IPS-20b (cell line): Measurements from ENCODE around the gene PSD4.

ENCODE experiments used
- H3K27ac ChIP-seq: one replicate; pipeline ENCODE4 v1.5.1; 2013; ENCODE audit warnings: low read length
- H3K27me3 ChIP-seq: 2 replicates; pipeline ENCODE4 v1.6.1; 2013; ENCODE audit warnings: mild to moderate bottlenecking, low read length, inconsistent platforms; ENCODE audit not compliant: insufficient read depth
- H3K36me3 ChIP-seq: 2 replicates; pipeline ENCODE4 v1.6.1; 2013; ENCODE audit warnings: low read depth, mild to moderate bottlenecking, inconsistent platforms, low read length, moderate library complexity; ENCODE audit not compliant: insufficient read depth
- H3K4me1 ChIP-seq: 2 replicates; pipeline ENCODE4 v1.6.1; 2013; ENCODE audit warnings: mild to moderate bottlenecking, control low read depth, inconsistent platforms, low read length, moderate library complexity; ENCODE audit not compliant: insufficient read depth
- H3K4me3 ChIP-seq: 2 replicates; pipeline ENCODE4 v1.5.1; 2013; ENCODE audit warnings: mild to moderate bottlenecking, low read length, inconsistent platforms
- H3K9ac ChIP-seq: 2 replicates; pipeline ENCODE4 v1.6.1; 2013; ENCODE audit warnings: low read depth, mild to moderate bottlenecking, inconsistent platforms, low read length, moderate library complexity
- H3K9me3 ChIP-seq: 2 replicates; pipeline ENCODE4 v1.6.1; 2013; ENCODE audit warnings: mild to moderate bottlenecking, low read depth, low read length, inconsistent platforms; ENCODE audit not compliant: insufficient read depth

Gene PSD4

GRCh38 chr2:113183264-113183663 is 9.5 kb downstream of the PSD4 start:
- H3K4me1 ChIP-seq, result no peaks in the 10 kb centered on the region
- no peaks in the 10 kb centered on the region for H3K9me3 ChIP-seq
- H3K36me3 ChIP-seq, result no peaks in the 10 kb centered on the region
- H3K9ac ChIP-seq, result no peak overlapping the region
- no peaks in the 10 kb centered on the region for H3K27me3 ChIP-seq
- H3K4me3 ChIP-seq, result no peak overlapping the region
- H3K27ac ChIP-seq, result no peak overlapping the region

- H3K36me3 ChIP-seq, result no peaks in the 10 kb centered on the region
- H3K27ac ChIP-seq, result no peak overlapping the region
- H3K9me3 ChIP-seq, result no peaks in the 10 kb centered on the region
- no peak overlapping the region for H3K4me3 ChIP-seq
- no peaks in the 10 kb centered on the region for H3K4me1 ChIP-seq
- no peaks in the 10 kb centered on the region for H3K27me3 ChIP-seq
- H3K9ac ChIP-seq, result no peak overlapping the region
Observed at GRCh38 chr2:113183703-113184102, 9.9 kb downstream of the PSD4 start.

- Histone ChIP-seq H3K4me3 (no peak overlapping the region), H3K4me1 (no peaks in the 10 kb centered on the region), H3K9me3 (no peaks in the 10 kb centered on the region), H3K27ac (no peak overlapping the region), H3K9ac (no peak overlapping the region), H3K36me3 (no peaks in the 10 kb centered on the region), H3K27me3 (no peaks in the 10 kb centered on the region)
Observed at GRCh38 chr2:113184531-113185230, 10.9 kb downstream of the PSD4 start.

- Histone ChIP-seq H3K9me3 (no peaks in the 10 kb centered on the region), H3K4me3 (no peak overlapping the region), H3K27ac (no peak overlapping the region), H3K36me3 (no peaks in the 10 kb centered on the region), H3K9ac (no peak overlapping the region), H3K27me3 (no peaks in the 10 kb centered on the region), H3K4me1 (no peaks in the 10 kb centered on the region)
Observed at GRCh38 chr2:113185664-113186432, 12.1 kb downstream of the PSD4 start.

GRCh38 chr2:113186433-113186796 is 12.6 kb downstream of the PSD4 start:
- Histone ChIP-seq H3K27me3 (no peaks in the 10 kb centered on the region), H3K27ac (no peak overlapping the region), H3K9ac (no peak overlapping the region), H3K36me3 (no peaks in the 10 kb centered on the region), H3K4me1 (no peaks in the 10 kb centered on the region), H3K9me3 (no peaks in the 10 kb centered on the region), H3K4me3 (no peak overlapping the region)

- no peaks in the 10 kb centered on the region for H3K9me3 ChIP-seq
- no peaks in the 10 kb centered on the region for H3K4me1 ChIP-seq
- no peaks in the 10 kb centered on the region for H3K27me3 ChIP-seq
- no peak overlapping the region for H3K9ac ChIP-seq
- no peak overlapping the region for H3K4me3 ChIP-seq
- H3K27ac ChIP-seq, result no peak overlapping the region
- no peaks in the 10 kb centered on the region for H3K36me3 ChIP-seq
Observed at GRCh38 chr2:113187771-113188170, 14.0 kb downstream of the PSD4 start.

GRCh38 chr2:113190871-113191270 is 17.1 kb downstream of the PSD4 start:
- H3K9me3 ChIP-seq, result no peaks in the 10 kb centered on the region
- H3K9ac ChIP-seq, result no peak overlapping the region
- no peaks in the 10 kb centered on the region for H3K36me3 ChIP-seq
- H3K4me1 ChIP-seq, result no peaks in the 10 kb centered on the region
- no peak overlapping the region for H3K4me3 ChIP-seq
- no peak overlapping the region for H3K27ac ChIP-seq
- H3K27me3 ChIP-seq, result no peaks in the 10 kb centered on the region

- H3K27me3 ChIP-seq, result peaks cover 12% of the 10 kb centered on the region
- H3K4me1 ChIP-seq, result no peaks in the 10 kb centered on the region
- no peaks in the 10 kb centered on the region for H3K9me3 ChIP-seq
- no peak overlapping the region for H3K9ac ChIP-seq
- no peak overlapping the region for H3K4me3 ChIP-seq
- no peaks in the 10 kb centered on the region for H3K36me3 ChIP-seq
- H3K27ac ChIP-seq, result no peak overlapping the region
Observed at GRCh38 chr2:113192459-113193100, 18.8 kb downstream of the PSD4 start.

GRCh38 chr2:113195923-113196501 is 22.2 kb downstream of the PSD4 start:
- H3K9me3 ChIP-seq, result no peaks in the 10 kb centered on the region
- no peak overlapping the region for H3K4me3 ChIP-seq
- H3K36me3 ChIP-seq, result no peaks in the 10 kb centered on the region
- no peak overlapping the region for H3K9ac ChIP-seq
- H3K27me3 ChIP-seq, result peaks cover 22% of the 10 kb centered on the region
- no peaks in the 10 kb centered on the region for H3K4me1 ChIP-seq
- H3K27ac ChIP-seq, result no peak overlapping the region

GRCh38 chr2:113196839-113197238 is 23.1 kb downstream of the PSD4 start:
- Histone ChIP-seq H3K36me3 (no peaks in the 10 kb centered on the region), H3K27me3 (peaks cover 22% of the 10 kb centered on the region)

GRCh38 chr2:113197347-113198047 is 23.7 kb downstream of the PSD4 start:
- Histone ChIP-seq H3K36me3 (no peaks in the 10 kb centered on the region), H3K4me1 (no peaks in the 10 kb centered on the region), H3K4me3 (no peak overlapping the region), H3K9me3 (no peaks in the 10 kb centered on the region), H3K27ac (no peak overlapping the region), H3K27me3 (peaks cover 22% of the 10 kb centered on the region), H3K9ac (no peak overlapping the region)

More at GRCh38 chr2:113196839-113197238, 23.1 kb downstream of the PSD4 start:
- Histone ChIP-seq H3K4me1 (no peaks in the 10 kb centered on the region), H3K4me3 (no peak overlapping the region), H3K9ac (no peak overlapping the region), H3K27ac (no peak overlapping the region), H3K9me3 (no peaks in the 10 kb centered on the region)
